ENCODE measurements around the gene ANKFN1. TPM values are rescaled to one million over a fixed set of nuclear protein-coding genes. Genes with fewer than 3 reads are reported as not detected.

ANKFN1 gene
- total RNA-seq, 2 donors from 2014 or later, result 0.26 to 0.33 TPM

GRCh38 chr17:56146534-56146933 is 6.7 kb upstream of the ANKFN1 start:
- H3K36me3 ChIP-seq (replicated peaks in 1 of 2; ENCODE audit: insufficient read depth in 1 of 2, low read depth in 2 of 2), result no peaks in the 10 kb centered on the region
- intact Hi-C loops (cut with DNase I), result no loop called here
- ATAC-seq (no peak), DNase-seq (no peak)
- peaks cover 7% of the 10 kb centered on the region for H3K4me1 ChIP-seq
- no peak for TF ChIP-seq CTCF (IDR thresholded peaks at IDR 0.05)
- H3K4me3 ChIP-seq, result no peak overlapping the region
- H3K27ac ChIP-seq, result no peak overlapping the region
- 40 to 47% methylated on average over 1 of the region's 1 CpG for WGBS, 2 donors
- H3K9me3 ChIP-seq, result no peaks in the 10 kb centered on the region
- H3K27me3 ChIP-seq, result no peaks in the 10 kb centered on the region

- Histone ChIP-seq H3K27ac (no peak overlapping the region), H3K36me3 (replicated peaks in 1 of 2; ENCODE audit: insufficient read depth in 1 of 2, low read depth in 2 of 2) (no peaks in the 10 kb centered on the region), H3K4me3 (no peak overlapping the region), H3K27me3 (no peaks in the 10 kb centered on the region), H3K4me1 (peaks cover 7% of the 10 kb centered on the region), H3K9me3 (no peaks in the 10 kb centered on the region)
- ATAC-seq (no peak), DNase-seq (no peak)
- TF ChIP-seq CTCF (IDR thresholded peaks at IDR 0.05), result no peak
- no peak for TF ChIP-seq POLR2A (IDR thresholded peaks at IDR 0.05)
- intact Hi-C loops (cut with DNase I), result no loop called here
- WGBS, 2 donors, result 50 to 63% methylated on average over 2 of the region's 2 CpGs
These were observed 4.9 kb upstream of the ANKFN1 start for GRCh38 chr17:56148333-56148732.

- TF ChIP-seq POLR2A (IDR thresholded peaks at IDR 0.05), result no peak
- no peak for TF ChIP-seq CTCF (IDR thresholded peaks at IDR 0.05)
- Histone ChIP-seq H3K4me1 (peaks cover 7% of the 10 kb centered on the region), H3K36me3 (replicated peaks in 1 of 2; ENCODE audit: insufficient read depth in 1 of 2, low read depth in 2 of 2) (no peaks in the 10 kb centered on the region), H3K9me3 (no peaks in the 10 kb centered on the region), H3K27me3 (no peaks in the 10 kb centered on the region), H3K4me3 (no peak overlapping the region), H3K27ac (no peak overlapping the region)
- 53 to 60% methylated on average over 3 of the region's 3 CpGs for WGBS, 2 donors
- intact Hi-C loops (cut with DNase I), result no loop called here
- no peak for ATAC-seq
- no peak for DNase-seq
These were observed 3.8 kb upstream of the ANKFN1 start for GRCh38 chr17:56149266-56150036.

- no peaks in the 10 kb centered on the region for H3K9me3 ChIP-seq
- no peaks in the 10 kb centered on the region for H3K36me3 ChIP-seq (replicated peaks in 1 of 2; ENCODE audit: insufficient read depth in 1 of 2, low read depth in 2 of 2)
- peaks cover 7% of the 10 kb centered on the region for H3K4me1 ChIP-seq
- DNase-seq, result no peak
- H3K27me3 ChIP-seq, result no peaks in the 10 kb centered on the region
- H3K4me3 ChIP-seq, result no peak overlapping the region
- ATAC-seq, result peak; percentile 18
- TF ChIP-seq POLR2A (IDR thresholded peaks at IDR 0.05), result no peak
- no peak for TF ChIP-seq CTCF (IDR thresholded peaks at IDR 0.05)
- intact Hi-C loops (cut with DNase I), result no loop called here
- 63 to 71% methylated on average over 4 of the region's 4 CpGs for WGBS, 2 donors
- H3K27ac ChIP-seq, result no peak overlapping the region
These were observed 2.6 kb upstream of the ANKFN1 start for GRCh38 chr17:56150649-56151048.

- WGBS, 2 donors, result 83% methylated on average over 4 of the region's 4 CpGs
- Histone ChIP-seq H3K4me1 (no peaks in the 10 kb centered on the region), H3K4me3 (no peak overlapping the region), H3K9me3 (no peaks in the 10 kb centered on the region), H3K27ac (no peak overlapping the region), H3K36me3 (replicated peaks in 1 of 2; ENCODE audit: insufficient read depth in 1 of 2, low read depth in 2 of 2) (no peaks in the 10 kb centered on the region), H3K27me3 (no peaks in the 10 kb centered on the region)
- ATAC-seq, result no peak
- TF ChIP-seq CTCF (IDR thresholded peaks at IDR 0.05), result no peak
- no peak for TF ChIP-seq POLR2A (IDR thresholded peaks at IDR 0.05)
- no peak for DNase-seq
- intact Hi-C loops (cut with DNase I), result no loop called here
These were observed 4.6 kb downstream of the ANKFN1 start for GRCh38 chr17:56157845-56158244.

Measured in body of pancreas (tissue), 4 donors.